ENCODE data around the gene DNM3.

DNM3 gene

DNA sequence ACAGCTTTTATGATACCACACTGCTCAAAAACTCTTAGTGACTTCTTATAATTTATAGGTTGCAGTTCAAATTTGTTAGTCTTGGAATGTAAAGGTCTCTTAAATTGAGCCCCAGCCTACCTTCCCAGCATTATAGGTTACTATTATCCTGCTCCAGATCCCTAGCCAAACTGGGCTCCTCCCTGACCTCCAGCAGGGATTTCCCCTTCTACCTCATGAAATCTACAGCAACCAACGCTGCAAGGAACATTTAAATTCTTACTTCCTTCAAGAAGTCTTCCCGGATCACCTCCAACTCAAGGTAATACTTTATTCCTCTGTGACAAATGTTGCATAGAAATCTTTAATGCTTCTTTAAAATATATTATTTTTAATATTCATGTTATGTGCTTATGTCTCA is 324.1 kb downstream of the DNM3 start:
- TF ChIP-seq RAD21 (IDR thresholded peaks at IDR 0.05; ENCODE audit: low read depth): no peak
- TF ChIP-seq EGR1 (IDR thresholded peaks at IDR 0.05): no peak
- TF ChIP-seq YY1 (IDR thresholded peaks at IDR 0.05; ENCODE audit: low read depth): no peak
- TF ChIP-seq EP300 (IDR thresholded peaks at IDR 0.05; ENCODE audit: borderline replicate concordance): no peak
- TF ChIP-seq TAF1 (IDR thresholded peaks at IDR 0.05; ENCODE audit: low read depth): no peak
- TF ChIP-seq TCF12 (IDR thresholded peaks at IDR 0.05; ENCODE audit: low read depth): no peak
- TF ChIP-seq TEAD4 (IDR thresholded peaks at IDR 0.05): no peak
- no peak for TF ChIP-seq ZBTB7A (IDR thresholded peaks at IDR 0.05; ENCODE audit: low read depth)
- TF ChIP-seq, protein P1, sequence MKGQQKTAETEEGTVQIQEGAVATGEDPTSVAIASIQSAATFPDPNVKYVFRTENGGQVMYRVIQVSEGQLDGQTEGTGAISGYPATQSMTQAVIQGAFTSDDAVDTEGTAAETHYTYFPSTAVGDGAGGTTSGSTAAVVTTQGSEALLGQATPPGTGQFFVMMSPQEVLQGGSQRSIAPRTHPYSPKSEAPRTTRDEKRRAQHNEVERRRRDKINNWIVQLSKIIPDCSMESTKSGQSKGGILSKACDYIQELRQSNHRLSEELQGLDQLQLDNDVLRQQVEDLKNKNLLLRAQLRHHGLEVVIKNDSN (IDR thresholded peaks at IDR 0.05): no peak
- no peak for TF ChIP-seq CEBPB (IDR thresholded peaks at IDR 0.05)
- no peak for TF ChIP-seq CREB1 (IDR thresholded peaks at IDR 0.05; ENCODE audit: low read depth)

DNA sequence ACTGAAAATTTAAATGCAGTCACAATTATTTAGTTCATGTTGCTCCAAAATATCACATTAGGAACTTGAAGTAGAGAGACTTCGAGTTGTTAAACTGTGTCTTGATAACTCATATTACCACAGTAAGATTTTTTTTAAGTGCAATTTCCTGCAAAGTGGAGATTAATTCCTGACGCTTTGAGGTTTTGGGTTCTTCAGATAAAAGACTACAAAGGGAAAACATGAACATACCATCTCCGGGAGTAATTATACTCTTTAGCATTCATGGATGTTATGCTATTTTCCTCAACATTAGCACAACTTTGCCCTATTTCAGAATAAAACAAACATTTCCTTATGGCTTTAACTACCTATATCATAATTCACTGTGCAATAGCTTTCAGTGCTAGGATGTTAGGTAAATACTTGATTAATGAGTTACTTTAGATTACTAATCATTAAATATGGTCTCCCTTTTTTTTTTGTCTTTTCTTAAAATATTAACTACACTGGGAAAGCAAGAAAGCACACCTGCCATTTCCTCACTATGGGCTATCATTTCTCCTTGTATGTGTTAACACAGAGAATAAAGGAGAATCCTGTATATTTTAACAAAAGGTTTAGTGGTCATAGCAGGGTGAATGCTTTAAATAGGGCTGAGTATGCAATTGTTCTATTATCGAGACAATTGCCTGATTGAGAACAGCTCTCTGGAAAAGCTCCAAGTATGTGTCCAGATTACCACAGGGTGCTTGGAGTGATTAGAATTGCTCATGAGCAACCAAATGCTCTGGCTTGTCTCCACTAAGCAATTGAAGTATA is 326.7 kb downstream of the DNM3 start:
- TF ChIP-seq TAF1 (IDR thresholded peaks at IDR 0.05; ENCODE audit: low read depth) (no peak), NFIC (IDR thresholded peaks at IDR 0.05) (peak; percentile 90), YY1 (IDR thresholded peaks at IDR 0.05; ENCODE audit: low read depth) (no peak), FOXM1 (IDR thresholded peaks at IDR 0.05; ENCODE audit: borderline replicate concordance, low read depth) (peak; percentile 62; the same call in 1 of the 2 replicates), EP300 (IDR thresholded peaks at IDR 0.05; ENCODE audit: borderline replicate concordance) (peak; percentile 88; the same call in 1 of the 2 replicates), TEAD4 (IDR thresholded peaks at IDR 0.05) (peak; percentile 70), TCF12 (IDR thresholded peaks at IDR 0.05; ENCODE audit: low read depth) (peak; percentile 59), MAX (IDR thresholded peaks at IDR 0.05) (no peak), CREB1 (IDR thresholded peaks at IDR 0.05; ENCODE audit: low read depth) (no peak), CEBPB (IDR thresholded peaks at IDR 0.05) (no peak), EGR1 (IDR thresholded peaks at IDR 0.05) (no peak), RAD21 (IDR thresholded peaks at IDR 0.05; ENCODE audit: low read depth) (0 out of 2 replicates have a peak, but pooled peaks have one; percentile 15), ZBTB7A (IDR thresholded peaks at IDR 0.05; ENCODE audit: low read depth) (no peak)
- TF ChIP-seq, protein P1 (IDR thresholded peaks at IDR 0.05): no peak
- TF ChIP-seq, protein P2, sequence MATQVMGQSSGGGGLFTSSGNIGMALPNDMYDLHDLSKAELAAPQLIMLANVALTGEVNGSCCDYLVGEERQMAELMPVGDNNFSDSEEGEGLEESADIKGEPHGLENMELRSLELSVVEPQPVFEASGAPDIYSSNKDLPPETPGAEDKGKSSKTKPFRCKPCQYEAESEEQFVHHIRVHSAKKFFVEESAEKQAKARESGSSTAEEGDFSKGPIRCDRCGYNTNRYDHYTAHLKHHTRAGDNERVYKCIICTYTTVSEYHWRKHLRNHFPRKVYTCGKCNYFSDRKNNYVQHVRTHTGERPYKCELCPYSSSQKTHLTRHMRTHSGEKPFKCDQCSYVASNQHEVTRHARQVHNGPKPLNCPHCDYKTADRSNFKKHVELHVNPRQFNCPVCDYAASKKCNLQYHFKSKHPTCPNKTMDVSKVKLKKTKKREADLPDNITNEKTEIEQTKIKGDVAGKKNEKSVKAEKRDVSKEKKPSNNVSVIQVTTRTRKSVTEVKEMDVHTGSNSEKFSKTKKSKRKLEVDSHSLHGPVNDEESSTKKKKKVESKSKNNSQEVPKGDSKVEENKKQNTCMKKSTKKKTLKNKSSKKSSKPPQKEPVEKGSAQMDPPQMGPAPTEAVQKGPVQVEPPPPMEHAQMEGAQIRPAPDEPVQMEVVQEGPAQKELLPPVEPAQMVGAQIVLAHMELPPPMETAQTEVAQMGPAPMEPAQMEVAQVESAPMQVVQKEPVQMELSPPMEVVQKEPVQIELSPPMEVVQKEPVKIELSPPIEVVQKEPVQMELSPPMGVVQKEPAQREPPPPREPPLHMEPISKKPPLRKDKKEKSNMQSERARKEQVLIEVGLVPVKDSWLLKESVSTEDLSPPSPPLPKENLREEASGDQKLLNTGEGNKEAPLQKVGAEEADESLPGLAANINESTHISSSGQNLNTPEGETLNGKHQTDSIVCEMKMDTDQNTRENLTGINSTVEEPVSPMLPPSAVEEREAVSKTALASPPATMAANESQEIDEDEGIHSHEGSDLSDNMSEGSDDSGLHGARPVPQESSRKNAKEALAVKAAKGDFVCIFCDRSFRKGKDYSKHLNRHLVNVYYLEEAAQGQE (IDR thresholded peaks at IDR 0.05; ENCODE audit: low read depth): no peak

DNA sequence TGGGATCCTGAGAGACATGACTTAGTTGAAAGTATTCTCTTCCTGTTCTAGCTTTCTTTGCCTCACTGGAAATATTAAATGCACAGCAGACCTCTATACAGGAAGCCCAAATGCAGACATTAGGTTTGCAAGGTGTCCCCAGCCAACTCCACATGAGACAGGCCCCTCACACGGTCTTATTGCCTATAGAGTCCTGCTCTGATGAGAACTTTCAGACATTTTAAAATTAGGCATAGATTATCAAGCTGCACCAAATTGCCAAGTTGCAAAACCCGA is 327.2 kb downstream of the DNM3 start:
- TF ChIP-seq TEAD4 (IDR thresholded peaks at IDR 0.05): no peak
- no peak for TF ChIP-seq CEBPB (IDR thresholded peaks at IDR 0.05)
- TF ChIP-seq, protein P1 (IDR thresholded peaks at IDR 0.05): no peak
- no peak for TF ChIP-seq NFIC (IDR thresholded peaks at IDR 0.05)
- no peak for TF ChIP-seq TAF1 (IDR thresholded peaks at IDR 0.05; ENCODE audit: low read depth)
- no peak for TF ChIP-seq RAD21 (IDR thresholded peaks at IDR 0.05; ENCODE audit: low read depth)
- no peak for TF ChIP-seq YY1 (IDR thresholded peaks at IDR 0.05; ENCODE audit: low read depth)
- TF ChIP-seq, protein P2 (IDR thresholded peaks at IDR 0.05; ENCODE audit: low read depth): no peak
- no peak for TF ChIP-seq ZBTB7A (IDR thresholded peaks at IDR 0.05; ENCODE audit: low read depth)
- no peak for TF ChIP-seq EGR1 (IDR thresholded peaks at IDR 0.05)

DNA sequence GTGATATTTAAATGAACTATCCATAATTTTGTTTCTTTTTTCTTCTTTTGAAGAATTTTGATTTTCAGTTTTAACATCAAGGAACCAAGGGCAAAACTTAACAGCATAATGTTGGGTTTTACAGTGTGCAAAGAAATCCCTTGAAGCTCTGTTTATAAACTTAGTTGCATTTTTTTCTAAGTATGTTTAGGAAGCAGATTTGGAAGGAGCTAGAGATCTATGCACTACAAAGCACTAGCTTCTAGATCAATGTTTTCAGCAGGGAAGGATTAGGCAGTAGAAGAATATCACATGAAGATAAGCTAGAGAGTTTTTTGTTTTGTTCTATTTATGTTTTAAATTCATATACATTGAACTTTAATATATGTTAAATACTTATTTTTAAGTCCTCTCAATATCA is 328.5 kb downstream of the DNM3 start:
- no peak for TF ChIP-seq CREB1 (IDR thresholded peaks at IDR 0.05; ENCODE audit: low read depth)
- no peak for TF ChIP-seq EP300 (IDR thresholded peaks at IDR 0.05; ENCODE audit: borderline replicate concordance)
- TF ChIP-seq, protein P2 (IDR thresholded peaks at IDR 0.05; ENCODE audit: low read depth): no peak
